ENCODE data around the gene PRTFDC1. TPM values are rescaled to one million over a fixed set of nuclear protein-coding genes. Genes with fewer than 3 reads are reported as not detected.

PRTFDC1 gene
- total RNA-seq, 1 donor from 2014 or later: 2.7 TPM

DNA sequence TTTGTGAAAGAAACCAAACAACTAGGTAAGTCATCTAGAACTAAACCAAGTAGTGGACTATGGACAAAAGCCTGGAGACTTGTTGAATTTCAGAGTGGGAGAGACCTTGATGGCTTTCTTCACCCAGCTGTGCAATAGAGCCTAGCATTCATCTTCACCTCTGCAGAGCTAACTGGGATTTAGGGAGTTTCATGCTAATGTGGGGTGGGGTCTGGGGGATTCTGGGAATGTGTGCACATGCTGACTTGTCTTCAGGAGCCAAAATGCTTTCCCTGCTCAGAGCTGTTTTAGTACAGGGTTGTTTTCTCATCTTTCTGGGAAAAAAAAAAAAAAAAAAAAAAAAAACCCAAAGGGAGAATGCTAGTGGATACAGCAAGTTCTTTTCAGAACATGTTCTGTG is 147.4 kb downstream of the PRTFDC1 start:
- DNase-seq (ENCODE audit: low spot score): no peak

DNA sequence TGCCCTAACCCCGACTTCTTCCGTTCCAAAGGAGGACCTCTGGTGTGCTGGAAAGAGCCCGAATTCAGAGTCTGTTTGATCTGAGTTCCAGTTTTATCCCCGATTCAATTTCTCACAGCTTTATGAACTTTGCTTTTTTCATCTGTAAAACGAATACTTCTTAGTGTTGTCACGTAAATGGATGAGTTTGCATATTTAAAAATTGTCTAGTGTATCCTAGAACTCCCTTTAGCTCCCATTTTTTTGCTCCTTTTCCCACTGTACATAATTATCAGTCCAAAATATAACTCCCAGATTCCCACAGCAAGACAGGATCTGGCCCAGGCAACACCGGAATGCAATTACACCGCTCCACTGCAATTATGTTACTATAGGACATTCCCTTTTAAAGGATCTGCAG is 148.0 kb downstream of the PRTFDC1 start:
- DNase-seq (ENCODE audit: low spot score): no peak

DNA sequence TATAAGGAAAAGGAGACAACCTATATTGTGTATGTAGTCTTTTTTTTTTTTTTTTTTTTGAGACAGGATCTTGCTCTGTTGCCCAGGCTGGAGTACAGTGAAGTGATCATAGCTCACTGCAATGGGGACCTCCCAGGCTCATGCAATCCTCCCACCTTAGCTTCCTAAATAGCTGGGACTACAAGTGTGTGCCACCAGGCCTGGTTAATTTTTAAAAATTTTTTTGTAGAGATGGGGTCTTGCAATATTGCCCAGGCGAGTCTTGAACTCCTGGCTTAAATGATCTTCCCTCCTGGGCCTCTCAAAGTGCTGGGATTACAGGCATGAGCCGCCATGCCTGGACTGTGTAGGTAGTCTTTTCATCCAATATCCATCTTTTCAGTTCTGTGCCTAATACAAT is 150.0 kb downstream of the PRTFDC1 start:
- no peak for DNase-seq (ENCODE audit: low spot score)

DNA sequence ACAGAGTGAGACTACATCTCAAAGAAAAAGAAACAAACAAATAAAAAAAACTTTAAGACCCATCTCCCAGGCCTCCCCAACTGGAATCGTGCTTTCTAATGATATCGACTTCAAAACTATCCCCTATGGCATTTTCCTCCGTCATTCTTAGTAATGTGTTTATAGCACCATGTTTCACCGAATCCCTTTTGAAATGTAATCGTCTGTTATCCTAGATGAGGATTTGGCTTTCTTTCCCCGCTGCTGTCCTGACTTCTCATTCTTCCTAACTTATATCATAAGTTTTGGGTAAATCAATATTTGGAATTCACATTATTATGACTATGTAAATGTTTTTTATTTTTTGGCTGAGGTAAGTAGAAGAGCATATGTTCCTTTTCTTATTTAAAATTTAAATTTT is 151.5 kb downstream of the PRTFDC1 start:
- no peak for DNase-seq (ENCODE audit: low spot score)

Other genes starting within 250 kb of the PRTFDC1 start
- 131 TPM for gene ARHGAP21, start 228.7 kb downstream of the PRTFDC1 start, total RNA-seq
- not detected for gene ENKUR, start 63.6 kb upstream of the PRTFDC1 start, total RNA-seq
- gene THNSL1, start 64.0 kb upstream of the PRTFDC1 start, total RNA-seq: 0.64 TPM
- 0.58 TPM for gene GPR158, start 222.4 kb upstream of the PRTFDC1 start, total RNA-seq